K562 (cell line): ENCODE results near the gene VWA7. TPM values are rescaled to one million over a fixed set of nuclear protein-coding genes. Genes with fewer than 3 reads are reported as not detected.

Experiments
- ETS1 ChIP-seq: conservative IDR thresholded peaks from 2 replicates; pipeline ENCODE4 v1.6.1; 2011; ENCODE audit warnings: low read depth, mild to moderate bottlenecking, low read length; ENCODE audit not compliant: control insufficient read depth
- GMEB1 ChIP-seq: fragments of 250-450 bp; sonication (Bioruptor Pico); IDR thresholded peaks from 2 replicates; pipeline ENCODE4 v1.4.0; 2020; ENCODE audit warnings: mild to moderate bottlenecking
- NBN ChIP-seq: fragments of 450-650 bp; IDR thresholded peaks from 2 replicates; pipeline ENCODE4 v1.6.1; 2016; ENCODE audit warnings: low read depth, mild to moderate bottlenecking
- PCBP1 ChIP-seq: fragments of 200-400 bp; formaldehyde crosslinking; IDR thresholded peaks from 2 replicates; pipeline ENCODE4 v1.6.1; 2018; ENCODE audit warnings: mild to moderate bottlenecking, low read depth, low read length; ENCODE audit not compliant: poor library complexity, severe bottlenecking
- ZNF212 ChIP-seq: fragments of 450-650 bp; formaldehyde crosslinking; IDR thresholded peaks from 2 replicates; pipeline ENCODE4 v1.4.0; 2020; ENCODE audit warnings: mild to moderate bottlenecking
- ZNF3 ChIP-seq: fragments of 250-450 bp; sonication (Bioruptor Pico); IDR thresholded peaks from 2 replicates; pipeline ENCODE4 v1.5.0; 2021; ENCODE audit warnings: mild to moderate bottlenecking, moderate library complexity
- polyA plus RNA-seq, 8 experiments: library from polyadenylated mRNA; depleted of rRNA in 4 of 8; stranded (reverse) in 5 of 8; unstranded in 3 of 8; fragments of >200 nt; fragmentation: Nextera tagmentation in 2 of 8; fragmentation: Illumina TruSeq in 1 of 8; extraction: Ambion mirVana in 2 of 8; extraction: Trizol in 1 of 8; gene quantifications; 2 replicates each; pipeline versions ENCODE4 v1.2.1 to v1.2.3, GENCODE V29; 2011 to 2014; ENCODE audit warnings: inconsistent platforms in 1 of 8, missing spikeins in 1 of 8
- total RNA-seq, 7 experiments: library from RNA; depleted of rRNA in 6 of 7; stranded (reverse); fragments of >200 nt in 6 of 7; fragmentation: Illumina TruSeq in 2 of 7; extraction: Trizol in 2 of 7; gene quantifications; 2 replicates each; pipeline versions ENCODE4 v1.2.1 to v1.2.3, GENCODE V29; 2011 to 2021; ENCODE audit warnings: low replicate concordance in 1 of 7
- TF ChIP-seq, protein P1 (sequence below): sonication (generic); IDR thresholded peaks from 2 replicates; pipeline ENCODE4 v1.6.1; 2016
- TF ChIP-seq, protein P2 (sequence below): IDR thresholded peaks from 2 replicates; pipeline ENCODE4 v1.6.1; 2012; ENCODE audit warnings: low read depth, low read length, improper control_type of control experiment, borderline replicate concordance

Gene VWA7
- total and polyA plus RNA-seq, 9 of the 15 experiments (the other 6 are each of a cell fraction or from before 2014, with no cell fraction given), result 0.18 to 2.9 (median 0.95) TPM

- TF ChIP-seq ZNF3 (CRISPR knock-in tag) (no peak), NBN (no peak), PCBP1 (peak; percentile 84), ZNF212 (CRISPR knock-in tag) (peak; percentile 64; the same call in 1 of the 2 replicates), GMEB1 (CRISPR knock-in tag) (peak; percentile 54), ETS1 (no peak)
- TF ChIP-seq, protein P1, sequence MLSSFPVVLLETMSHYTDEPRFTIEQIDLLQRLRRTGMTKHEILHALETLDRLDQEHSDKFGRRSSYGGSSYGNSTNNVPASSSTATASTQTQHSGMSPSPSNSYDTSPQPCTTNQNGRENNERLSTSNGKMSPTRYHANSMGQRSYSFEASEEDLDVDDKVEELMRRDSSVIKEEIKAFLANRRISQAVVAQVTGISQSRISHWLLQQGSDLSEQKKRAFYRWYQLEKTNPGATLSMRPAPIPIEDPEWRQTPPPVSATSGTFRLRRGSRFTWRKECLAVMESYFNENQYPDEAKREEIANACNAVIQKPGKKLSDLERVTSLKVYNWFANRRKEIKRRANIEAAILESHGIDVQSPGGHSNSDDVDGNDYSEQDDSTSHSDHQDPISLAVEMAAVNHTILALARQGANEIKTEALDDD, result no peak
- TF ChIP-seq, protein P2, sequence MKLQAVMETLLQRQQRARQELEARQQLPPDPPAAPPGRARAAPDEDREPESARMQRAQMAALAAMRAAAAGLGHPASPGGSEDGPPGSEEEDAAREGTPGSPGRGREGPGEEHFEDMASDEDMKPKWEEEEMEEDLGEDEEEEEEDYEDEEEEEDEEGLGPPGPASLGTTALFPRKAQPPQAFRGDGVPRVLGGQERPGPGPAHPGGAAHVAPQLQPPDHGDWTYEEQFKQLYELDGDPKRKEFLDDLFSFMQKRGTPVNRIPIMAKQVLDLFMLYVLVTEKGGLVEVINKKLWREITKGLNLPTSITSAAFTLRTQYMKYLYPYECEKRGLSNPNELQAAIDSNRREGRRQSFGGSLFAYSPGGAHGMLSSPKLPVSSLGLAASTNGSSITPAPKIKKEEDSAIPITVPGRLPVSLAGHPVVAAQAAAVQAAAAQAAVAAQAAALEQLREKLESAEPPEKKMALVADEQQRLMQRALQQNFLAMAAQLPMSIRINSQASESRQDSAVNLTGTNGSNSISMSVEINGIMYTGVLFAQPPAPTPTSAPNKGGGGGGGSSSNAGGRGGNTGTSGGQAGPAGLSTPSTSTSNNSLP, result 0 out of 2 replicates have a peak, but pooled peaks have one; percentile 11
Measured at GRCh38 chr6:31739639-31740396, 37.3 kb downstream of the VWA7 start, which contains the start of gene MSH5 (continued).
